H9 (cell line): ENCODE measurements around the gene ANKS1B. TPM values are rescaled to one million over a fixed set of nuclear protein-coding genes. Genes with fewer than 3 reads are reported as not detected.

Experiments used
- DNase-seq: peaks from one replicate; pipeline ENCODE4 v3.0.0-alpha.2; 2017
- H2AFZ ChIP-seq: one replicate; pipeline ENCODE4 v1.6.1; 2013; ENCODE audit warnings: mild to moderate bottlenecking, low read length, control low read depth, moderate library complexity
- H2AK5ac ChIP-seq: 2 replicates; pipeline ENCODE4 v1.6.1; 2013; ENCODE audit warnings: low read length, control low read depth, mixed read lengths; ENCODE audit not compliant: insufficient read length
- H2BK120ac ChIP-seq: one replicate; pipeline ENCODE4 v1.6.1; 2013; ENCODE audit warnings: low read depth, mild to moderate bottlenecking, low read length, control low read depth, inconsistent platforms; ENCODE audit not compliant: poor library complexity, severe bottlenecking
- H2BK12ac ChIP-seq: 2 replicates; pipeline ENCODE4 v1.6.1; 2013; ENCODE audit warnings: low read length, control low read depth, mixed read lengths, low read depth; ENCODE audit not compliant: insufficient read length
- H2BK15ac ChIP-seq: 2 replicates; pipeline ENCODE4 v1.6.1; 2013; ENCODE audit warnings: low read depth, low read length, control low read depth
- H2BK20ac ChIP-seq: one replicate; pipeline ENCODE4 v1.6.1; 2013; ENCODE audit warnings: low read depth, mild to moderate bottlenecking, low read length, control low read depth, inconsistent platforms; ENCODE audit not compliant: poor library complexity, severe bottlenecking
- H2BK5ac ChIP-seq: 2 replicates; pipeline ENCODE4 v1.6.1; 2013; ENCODE audit warnings: low read length, control low read depth, mixed read lengths; ENCODE audit not compliant: insufficient read length
- H3K14ac ChIP-seq: 2 replicates; pipeline ENCODE4 v1.6.1; 2013; ENCODE audit warnings: low read length, control low read depth; ENCODE audit not compliant: insufficient read depth
- H3K18ac ChIP-seq: 2 replicates; pipeline ENCODE4 v1.6.1; 2013; ENCODE audit warnings: low read depth, mild to moderate bottlenecking, mixed read lengths, low read length, control low read depth; ENCODE audit not compliant: insufficient read length
- H3K23ac ChIP-seq: 2 replicates; pipeline ENCODE4 v1.6.1; 2013; ENCODE audit warnings: low read length, control low read depth, mixed read lengths, low read depth; ENCODE audit not compliant: insufficient read length
- H3K23me2 ChIP-seq: 2 replicates; pipeline ENCODE4 v1.6.1; 2013; ENCODE audit warnings: low read depth, mild to moderate bottlenecking, mixed read lengths, low read length, control low read depth; ENCODE audit not compliant: insufficient read length, poor library complexity, severe bottlenecking
- H3K27ac ChIP-seq: 2 replicates; pipeline ENCODE4 v1.5.1; 2013; ENCODE audit warnings: low read length, control low read depth, mixed read lengths, low read depth; ENCODE audit not compliant: insufficient read length
- H3K27me3 ChIP-seq: 2 replicates; pipeline ENCODE4 v1.6.1; 2013; ENCODE audit warnings: low read length, control low read depth, inconsistent platforms; ENCODE audit not compliant: insufficient read depth
- H3K4ac ChIP-seq: 2 replicates; pipeline ENCODE4 v1.6.1; 2013; ENCODE audit warnings: low read depth, mild to moderate bottlenecking, control low read depth, inconsistent platforms, low read length, moderate library complexity
- H3K4me1 ChIP-seq: 2 replicates; pipeline ENCODE4 v1.6.1; 2013; ENCODE audit warnings: low read length, control low read depth, inconsistent platforms; ENCODE audit not compliant: insufficient read depth
- H3K4me2 ChIP-seq: 2 replicates; pipeline ENCODE4 v1.6.1; 2013; ENCODE audit warnings: low read length, control low read depth, mixed read lengths; ENCODE audit not compliant: insufficient read length, insufficient read depth
- H3K56ac ChIP-seq: 2 replicates; pipeline ENCODE4 v1.6.1; 2013; ENCODE audit warnings: low read depth, mild to moderate bottlenecking, mixed read lengths, low read length, control low read depth; ENCODE audit not compliant: insufficient read length
- H3K79me1 ChIP-seq: 2 replicates; pipeline ENCODE4 v1.6.1; 2013; ENCODE audit warnings: low read depth, mild to moderate bottlenecking, moderate library complexity, low read length, control low read depth, inconsistent platforms; ENCODE audit not compliant: insufficient read depth, poor library complexity, severe bottlenecking
- H3K79me2 ChIP-seq: 2 replicates; pipeline ENCODE4 v1.6.1; 2013; ENCODE audit warnings: low read length, control low read depth, inconsistent platforms; ENCODE audit not compliant: insufficient read depth
- H3K9ac ChIP-seq: 2 replicates; pipeline ENCODE4 v1.6.1; 2013; ENCODE audit warnings: low read length, control low read depth, mixed read lengths; ENCODE audit not compliant: insufficient read length; ENCODE audit errors: extremely low read depth
- H3K9me3 ChIP-seq: one replicate; pipeline ENCODE4 v1.6.1; 2013; ENCODE audit warnings: low read depth, low read length, inconsistent platforms; ENCODE audit not compliant: control insufficient read depth
- H3T11ph ChIP-seq: one replicate; pipeline ENCODE4 v1.6.1; 2013; ENCODE audit warnings: mild to moderate bottlenecking, low read length, control low read depth, inconsistent platforms
- H4K20me1 ChIP-seq: one replicate; pipeline ENCODE4 v1.6.1; 2013; ENCODE audit not compliant: control insufficient read depth, insufficient read length, insufficient read depth
- H4K5ac ChIP-seq: 2 replicates; pipeline ENCODE4 v1.6.1; 2013; ENCODE audit warnings: low read depth, mild to moderate bottlenecking, mixed read lengths, low read length, control low read depth; ENCODE audit not compliant: insufficient read length
- H4K8ac ChIP-seq: replicated peaks from 2 replicates; pipeline ENCODE4 v1.6.1; 2013; ENCODE audit warnings: low read length, control low read depth, mixed read lengths, low read depth; ENCODE audit not compliant: insufficient read length
- H4K91ac ChIP-seq: 2 replicates; pipeline ENCODE4 v1.6.1; 2013; ENCODE audit warnings: low read depth, mild to moderate bottlenecking, moderate library complexity, mixed read lengths, low read length, control low read depth; ENCODE audit not compliant: insufficient read length
- H3K27ac Mint-ChIP-seq, 3 experiments: 2 replicates in 2 of 3; 3 replicates in 1 of 3; pipeline ENCODE4 v1.8.0; 2020 to 2021; ENCODE audit warnings: mixed read lengths in 3 of 3, mild to moderate bottlenecking in 1 of 3, moderate library complexity in 1 of 3
- H3K27me3 Mint-ChIP-seq: 2 replicates; pipeline ENCODE4 v1.8.0; 2021; ENCODE audit warnings: low read depth, mild to moderate bottlenecking, moderate library complexity, mixed read lengths
- H3K36me3 Mint-ChIP-seq, 3 experiments: 2 replicates in 2 of 3; 3 replicates in 1 of 3; pipeline ENCODE4 v1.8.0; 2020 to 2021; ENCODE audit warnings: low read depth in 3 of 3, mixed read lengths in 3 of 3; ENCODE audit not compliant: insufficient read depth in 1 of 3
- H3K4me1 Mint-ChIP-seq, 2 experiments: 2 replicates each; pipeline ENCODE4 v1.8.0; 2020; ENCODE audit warnings: mixed read lengths in 2 of 2
- H3K4me3 Mint-ChIP-seq, 2 experiments: 2 replicates in 1 of 2; 3 replicates in 1 of 2; pipeline ENCODE4 v1.8.0; 2020 to 2021; ENCODE audit warnings: mild to moderate bottlenecking in 2 of 2, mixed read lengths in 2 of 2, moderate library complexity in 1 of 2
- H3K9me3 Mint-ChIP-seq, 2 experiments: 2 replicates in 1 of 2; 3 replicates in 1 of 2; pipeline ENCODE4 v1.8.0; 2020; ENCODE audit warnings: mild to moderate bottlenecking in 2 of 2, mixed read lengths in 2 of 2, moderate library complexity in 1 of 2
- CTCF ChIP-seq: fragments of 200-600 bp; sonication (generic); conservative IDR thresholded peaks from 3 replicates; pipeline ENCODE4 v1.8.0; 2021; ENCODE audit warnings: antibody characterized with exemption, mild to moderate bottlenecking
- WGBS: extraction: QIAGEN DNeasy Blood & Tissue Kit; methylation state at CpG from one replicate; pipeline ENCODE4 v1.1.7; 2013; ENCODE audit warnings: missing lambda C conversion rate, low lambda C conversion rate, mixed read lengths; ENCODE audit not compliant: insufficient read length; ENCODE audit errors: extremely low coverage; 5-methylcytosine and 5-hydroxymethylcytosine counted together
- total RNA-seq: library from RNA; stranded (reverse); gene quantifications from 2 replicates; pipeline ENCODE4 v1.2.1, GENCODE V29; 2021

Gene ANKS1B
- total RNA-seq, 1 experiment from 2014 or later, result 4.1 TPM

- Mint-ChIP-seq H3K9me3 (no peaks in the 10 kb centered on the region), H3K4me3 (no peak overlapping the region), H3K4me1 (peaks cover 7 to 9% of the 10 kb centered on the region in 2 experiments), H3K36me3 (no peaks in the 10 kb centered on the region), H3K27ac (no peak overlapping the region), H3K27me3 (peaks cover 1% of the 10 kb centered on the region; the same call in 1 of the 2 replicates)
- Histone ChIP-seq H3K9ac (no peak overlapping the region), H3K79me1 (no peaks in the 10 kb centered on the region), H3K27ac (no peak overlapping the region), H2BK5ac (no peak overlapping the region), H2AK5ac (no peak overlapping the region), H2AFZ (no peak overlapping the region), H3K56ac (no peak overlapping the region), H2BK120ac (no peak overlapping the region), H2BK12ac (no peak overlapping the region), H4K91ac (no peak overlapping the region), H3K27me3 (no peaks in the 10 kb centered on the region), H3K4me2 (no peak overlapping the region), H4K20me1 (no peaks in the 10 kb centered on the region), H3K4me1 (no peaks in the 10 kb centered on the region; the same call in 1 of the 2 replicates), H3K14ac (no peak overlapping the region), H4K5ac (no peak overlapping the region), H3K9me3 (no peaks in the 10 kb centered on the region), H3K79me2 (no peaks in the 10 kb centered on the region), H3K4ac (no peak overlapping the region), H3K18ac (no peak overlapping the region), H3K23me2 (no peaks in the 10 kb centered on the region), H2BK20ac (no peak overlapping the region), H2BK15ac (no peak overlapping the region), H4K8ac (no peak overlapping the region), H3T11ph (no peak overlapping the region), H3K23ac (no peak overlapping the region)
- WGBS, result no CpG with 5 or more reads among the region's 1 CpG
- TF ChIP-seq CTCF, result no peak
- DNase-seq, result no peak
These were observed 1102.2 kb downstream of the ANKS1B start for GRCh38 chr12:98882526-98882925.
